Neural progenitor cell (in vitro differentiated cells): Measurements from ENCODE around the gene CTDSP2.

Experiments
- EZH2 ChIP-seq: fragments of 200-600 bp; sonication (generic); IDR thresholded peaks from 2 replicates; pipeline ENCODE4 v1.6.1; 2017; ENCODE audit warnings: antibody characterized with exemption, mild to moderate bottlenecking, moderate library complexity
- EZH2phosphoT487 ChIP-seq: fragments of 200-600 bp; sonication (generic); IDR thresholded peaks from 2 replicates; pipeline ENCODE4 v1.6.1; 2017; ENCODE audit warnings: antibody characterized with exemption
- TF ChIP-seq, protein P1 (sequence below): fragments of 200-600 bp; sonication (generic); IDR thresholded peaks from 2 replicates; pipeline ENCODE4 v1.5.1; 2017; ENCODE audit warnings: antibody characterized with exemption, mild to moderate bottlenecking

DNA sequence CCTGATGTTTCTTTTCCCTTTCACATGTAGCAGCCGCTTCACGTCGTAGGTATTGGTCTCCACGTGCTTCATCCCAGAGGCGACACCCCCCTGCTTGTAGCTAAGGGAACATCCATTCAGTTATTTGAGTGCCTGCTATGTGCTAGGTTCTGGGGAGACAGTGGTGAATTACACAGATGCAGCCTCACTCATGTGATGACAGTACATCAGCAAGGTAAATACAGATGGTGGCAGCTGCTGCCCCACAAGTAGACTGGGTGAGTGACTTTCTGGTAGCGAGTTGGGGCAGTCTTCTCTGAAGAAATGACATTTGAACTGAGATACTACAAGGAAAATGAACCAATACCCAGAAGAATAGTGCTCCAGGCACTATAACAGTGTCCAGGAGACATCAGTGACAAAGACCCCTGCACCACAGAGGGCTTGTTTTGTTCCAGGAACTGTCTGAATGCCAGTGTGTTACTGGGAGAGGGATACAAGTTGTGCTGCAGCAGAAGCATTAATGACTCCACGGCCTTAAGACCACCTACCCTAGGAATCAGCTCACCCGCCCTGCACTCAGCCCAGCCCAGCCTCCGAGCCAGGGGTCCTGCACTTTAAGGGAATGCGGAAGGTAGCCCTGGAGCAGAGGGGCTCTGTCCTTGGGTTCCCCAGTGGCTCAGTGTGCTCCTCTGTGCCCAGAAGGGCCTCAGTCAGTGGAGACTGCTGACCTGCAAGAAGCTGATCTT lies 35.3 kb downstream of the CTDSP2 start:
- TF ChIP-seq EZH2 (no peak), EZH2phosphoT487 (no peak)
- TF ChIP-seq, protein P1, sequence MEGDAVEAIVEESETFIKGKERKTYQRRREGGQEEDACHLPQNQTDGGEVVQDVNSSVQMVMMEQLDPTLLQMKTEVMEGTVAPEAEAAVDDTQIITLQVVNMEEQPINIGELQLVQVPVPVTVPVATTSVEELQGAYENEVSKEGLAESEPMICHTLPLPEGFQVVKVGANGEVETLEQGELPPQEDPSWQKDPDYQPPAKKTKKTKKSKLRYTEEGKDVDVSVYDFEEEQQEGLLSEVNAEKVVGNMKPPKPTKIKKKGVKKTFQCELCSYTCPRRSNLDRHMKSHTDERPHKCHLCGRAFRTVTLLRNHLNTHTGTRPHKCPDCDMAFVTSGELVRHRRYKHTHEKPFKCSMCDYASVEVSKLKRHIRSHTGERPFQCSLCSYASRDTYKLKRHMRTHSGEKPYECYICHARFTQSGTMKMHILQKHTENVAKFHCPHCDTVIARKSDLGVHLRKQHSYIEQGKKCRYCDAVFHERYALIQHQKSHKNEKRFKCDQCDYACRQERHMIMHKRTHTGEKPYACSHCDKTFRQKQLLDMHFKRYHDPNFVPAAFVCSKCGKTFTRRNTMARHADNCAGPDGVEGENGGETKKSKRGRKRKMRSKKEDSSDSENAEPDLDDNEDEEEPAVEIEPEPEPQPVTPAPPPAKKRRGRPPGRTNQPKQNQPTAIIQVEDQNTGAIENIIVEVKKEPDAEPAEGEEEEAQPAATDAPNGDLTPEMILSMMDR: no peak
